22Rv1 (cell line): ENCODE measurements around the gene COL2A1.

ENCODE experiments used
- H3K27ac ChIP-seq: fragments of 450-650 bp; 2 replicates; pipeline ENCODE4 v1.5.1; 2017
- CTCF ChIP-seq: fragments of 450-650 bp; IDR thresholded peaks from 2 replicates; pipeline ENCODE4 v1.5.1; 2017; ENCODE audit warnings: mild to moderate bottlenecking
- ZFX ChIP-seq: fragments of 450-650 bp; IDR thresholded peaks from 2 replicates; pipeline ENCODE4 v1.6.1; 2017; ENCODE audit warnings: antibody characterized with exemption, borderline replicate concordance

The COL2A1 gene

DNA sequence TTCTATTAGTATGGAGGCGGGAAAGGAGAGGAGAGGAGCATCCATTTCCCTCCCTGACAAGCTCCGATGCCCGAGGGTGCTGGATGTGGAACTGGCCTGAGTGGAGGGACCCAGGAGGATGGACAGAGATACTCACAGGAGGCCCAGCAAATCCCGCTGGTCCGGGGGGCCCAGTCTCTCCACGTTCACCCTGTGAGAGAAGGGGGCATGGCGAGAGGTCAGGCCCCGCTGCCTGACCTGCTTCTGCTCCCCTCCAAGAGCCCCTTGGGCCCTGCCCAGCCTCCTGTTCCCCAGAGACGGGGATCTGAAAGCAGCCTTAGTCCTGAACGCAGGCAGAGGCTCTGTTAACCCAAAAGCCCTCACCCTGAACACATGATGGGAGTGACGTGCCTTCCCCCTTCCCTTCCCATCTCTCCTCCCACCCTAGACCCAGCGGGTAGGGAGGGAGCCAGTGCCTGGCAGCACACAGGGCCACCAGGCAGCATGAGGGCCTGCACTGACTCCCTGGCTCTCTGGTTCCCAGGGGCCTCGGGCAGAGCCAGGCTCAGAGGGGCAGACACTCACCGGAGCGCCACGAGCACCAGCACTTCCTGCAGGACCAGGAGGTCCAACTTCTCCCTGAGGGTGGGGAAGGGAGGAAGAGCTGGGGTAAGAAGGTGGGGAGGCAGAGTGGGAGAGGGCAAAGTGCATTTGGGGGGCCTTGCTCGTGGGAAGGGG lies 23.3 kb downstream of the COL2A1 start:
- no peak for TF ChIP-seq CTCF
- TF ChIP-seq ZFX = no peak
- H3K27ac ChIP-seq = no peak overlapping the region

GRCh38 chr12:47980197-47980596 lies 24.1 kb downstream of the COL2A1 start:
- H3K27ac ChIP-seq = no peak overlapping the region
- TF ChIP-seq ZFX = no peak
- TF ChIP-seq CTCF = no peak

- no peak for TF ChIP-seq CTCF
Observed at GRCh38 chr12:47979686-47980085, 24.6 kb downstream of the COL2A1 start.

GRCh38 chr12:47979166-47979565 lies 25.1 kb downstream of the COL2A1 start:
- TF ChIP-seq ZFX (no peak), CTCF (no peak)
- no peak overlapping the region for H3K27ac ChIP-seq

More at GRCh38 chr12:47979686-47980085, 24.6 kb downstream of the COL2A1 start:
- H3K27ac ChIP-seq = no peak overlapping the region

- TF ChIP-seq ZFX (no peak), CTCF (no peak)
- H3K27ac ChIP-seq = no peak overlapping the region
Observed at GRCh38 chr12:47978598-47978873, 25.7 kb downstream of the COL2A1 start.

- no peak overlapping the region for H3K27ac ChIP-seq
- TF ChIP-seq ZFX (no peak), CTCF (no peak)
Observed at GRCh38 chr12:47977772-47978597, 26.3 kb downstream of the COL2A1 start.

DNA sequence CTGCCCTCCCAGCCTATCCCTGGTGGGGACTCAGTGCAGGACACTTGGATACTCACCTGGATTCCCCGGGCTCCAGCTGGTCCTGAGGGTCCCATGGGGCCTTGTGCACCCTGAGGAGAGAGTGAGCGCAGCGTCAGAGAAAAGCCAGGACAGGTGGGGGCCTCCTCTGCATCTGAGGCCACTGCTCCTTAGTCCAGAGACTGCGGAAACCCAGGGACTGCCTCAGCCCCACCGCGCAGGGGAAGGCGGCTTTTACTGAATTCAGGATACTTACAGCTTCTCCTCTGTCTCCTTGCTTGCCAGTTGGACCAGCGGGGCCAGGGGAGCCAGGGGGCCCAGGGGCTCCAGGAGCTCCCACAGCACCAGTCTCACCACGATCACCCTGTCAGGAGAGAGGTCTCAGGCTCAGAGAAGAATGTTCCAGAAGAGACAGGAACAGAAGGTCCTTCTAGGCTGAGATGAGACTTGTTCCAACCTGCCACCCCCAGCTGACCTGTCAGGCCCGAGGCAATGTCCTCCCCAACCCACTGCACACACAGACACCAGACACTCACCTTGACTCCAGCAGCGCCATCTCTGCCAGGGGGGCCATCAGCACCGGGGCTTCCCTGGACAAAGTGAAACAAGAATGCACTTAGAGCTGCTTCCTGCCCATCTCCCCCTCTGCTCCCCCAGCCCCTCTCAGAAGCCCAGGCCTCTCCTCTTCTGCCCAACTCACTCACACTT lies 27.1 kb downstream of the COL2A1 start:
- H3K27ac ChIP-seq = no peak overlapping the region
- TF ChIP-seq CTCF (no peak), ZFX (no peak)
